HepG2 (cell line): ENCODE results near the gene GPR25. TPM values are rescaled to one million over a fixed set of nuclear protein-coding genes. Genes with fewer than 3 reads are reported as not detected.

Experiments
- ATAC-seq: fragments of 200-7000 bp; cut with Tn5 transposase; 3 replicates; pipeline ENCODE4 v1.9.1; 2020; ENCODE audit warnings: mild to moderate bottlenecking, moderate library complexity
- BruUV-seq: library from RNA; stranded (reverse); fragments of 400-500 nt; replicated peaks from 2 replicates; lab custom pipeline; 2021; lab: Mats Ljungman, UMichigan
- CTCF ChIA-PET: fragments of 300-600 bp; formaldehyde crosslinking; extraction: SDS; loops from one replicate; lab custom pipeline; 2021; ENCODE audit warnings: low total read pairs, inconsistent platforms, low intra/inter-chr PET ratio; lab: Yijun Ruan, JAX
- POLR2A ChIA-PET: fragments of 350-600 bp; sonication (Branson Sonifier 250); formaldehyde crosslinking; loops from one replicate; lab custom pipeline; 2020; ENCODE audit warnings: antibody characterized with exemption, inconsistent platforms; lab: Yijun Ruan, JAX
- DNase-seq: peaks from one replicate; pipeline ENCODE4 v3.0.0-alpha.2; 2015; ENCODE audit warnings: low spot score
- FAIRE-seq: peaks from 3 replicates; lab custom pipeline; 2011; peaks lifted over from hg19 to GRCh38; lab: Jason Lieb, UNC
- H2AFZ ChIP-seq: one replicate; pipeline ENCODE4 v1.6.1; 2011; ENCODE audit warnings: low read length, inconsistent platforms
- H3K27ac ChIP-seq: fragments of 300-600 bp; 3 replicates; pipeline ENCODE4 v1.8.0; 2011; ENCODE audit warnings: mixed run types, mild to moderate bottlenecking, mixed read lengths, low read length, inconsistent platforms; ENCODE audit not compliant: insufficient read depth; ENCODE audit errors: extremely low read length
- H3K27me3 ChIP-seq, 2 experiments: fragments of 200-600 bp in 1 of 2; 2 replicates in 1 of 2; 3 replicates in 1 of 2; pipeline versions ENCODE4 v1.6.0 to v1.8.0; 2011; ENCODE audit warnings: low read length in 2 of 2, mild to moderate bottlenecking in 2 of 2, moderate library complexity in 2 of 2, inconsistent platforms in 1 of 2; ENCODE audit not compliant: insufficient read depth in 2 of 2, control insufficient read depth in 1 of 2
- H3K36me3 ChIP-seq, 2 experiments: fragments of 200-600 bp in 1 of 2; replicated peaks in 1 of 2; 2 replicates in 1 of 2; 3 replicates in 1 of 2; pipeline versions ENCODE4 v1.5.1 to v1.8.0; 2011; ENCODE audit warnings: low read length in 2 of 2, inconsistent platforms in 1 of 2; ENCODE audit not compliant: insufficient read depth in 2 of 2, control insufficient read depth in 1 of 2
- H3K4me1 ChIP-seq: 2 replicates; pipeline ENCODE4 v1.5.1; 2012; ENCODE audit warnings: low read length, inconsistent platforms; ENCODE audit not compliant: insufficient read depth
- H3K4me2 ChIP-seq: 2 replicates; pipeline ENCODE4 v1.6.0; 2011; ENCODE audit warnings: low read depth, low read length, inconsistent platforms
- H3K4me3 ChIP-seq, 3 experiments: fragments of 200-600 bp in 1 of 3; sonication (generic), shearing (Covaris generic) in 1 of 3; replicated peaks in 1 of 3; 2 replicates each; pipeline ENCODE4 v1.5.1; 2011 to 2016; ENCODE audit warnings: low read length in 3 of 3, inconsistent platforms in 2 of 3, low read depth in 2 of 3, mild to moderate bottlenecking in 2 of 3, control low read depth in 1 of 3, mixed read lengths in 1 of 3; ENCODE audit not compliant: insufficient read depth in 1 of 3
- H3K79me2 ChIP-seq: one replicate; pipeline ENCODE4 v1.6.1; 2011; ENCODE audit warnings: low read length, inconsistent platforms; ENCODE audit not compliant: insufficient read depth
- H3K9ac ChIP-seq: 2 replicates; pipeline ENCODE4 v1.6.0; 2011; ENCODE audit warnings: mild to moderate bottlenecking, low read depth, low read length, inconsistent platforms; ENCODE audit not compliant: insufficient read depth
- H3K9me3 ChIP-seq: 2 replicates; pipeline ENCODE4 v1.5.1; 2012; ENCODE audit warnings: mild to moderate bottlenecking, low read length
- H4K20me1 ChIP-seq: 2 replicates; pipeline ENCODE4 v1.6.0; 2011; ENCODE audit warnings: inconsistent platforms, mild to moderate bottlenecking, low read length, moderate library complexity; ENCODE audit not compliant: insufficient read depth
- CBX5 ChIP-seq: sonication (generic); formaldehyde crosslinking; IDR thresholded peaks from 2 replicates; pipeline ENCODE4 v1.4.0; 2020; ENCODE audit warnings: missing genetic modification reagents, borderline replicate concordance
- EED ChIP-seq: sonication (generic); formaldehyde crosslinking; IDR thresholded peaks from 2 replicates; pipeline ENCODE4 v1.5.0; 2020; ENCODE audit warnings: mild to moderate bottlenecking, missing genetic modification reagents
- FOSL1 ChIP-seq: sonication (generic); formaldehyde crosslinking; IDR thresholded peaks from 2 replicates; pipeline ENCODE4 v1.9.0; 2021; ENCODE audit warnings: missing genetic modification reagents, borderline replicate concordance
- KDM2A ChIP-seq: sonication (generic); formaldehyde crosslinking; IDR thresholded peaks from 2 replicates; pipeline ENCODE4 v1.4.0; 2020; ENCODE audit warnings: low read depth, missing genetic modification reagents, borderline replicate concordance
- REPIN1 ChIP-seq: sonication (generic); formaldehyde crosslinking; IDR thresholded peaks from 2 replicates; pipeline ENCODE4 v1.8.0; 2022; ENCODE audit warnings: missing genetic modification reagents, low read depth, mild to moderate bottlenecking, borderline replicate concordance
- SP5 ChIP-seq: IDR thresholded peaks from 2 replicates; pipeline ENCODE4 v1.6.1; 2016; ENCODE audit warnings: low read depth, borderline replicate concordance
- ZBTB42 ChIP-seq: sonication (generic); formaldehyde crosslinking; IDR thresholded peaks from 2 replicates; pipeline ENCODE4 v1.5.0; 2020; ENCODE audit warnings: mild to moderate bottlenecking, missing genetic modification reagents
- ZNF235 ChIP-seq: sonication (generic); formaldehyde crosslinking; IDR thresholded peaks from 2 replicates; pipeline ENCODE4 v1.8.1; 2023; ENCODE audit warnings: mild to moderate bottlenecking, missing genetic modification reagents, borderline replicate concordance
- ZNF33B ChIP-seq: sonication (generic); formaldehyde crosslinking; IDR thresholded peaks from 2 replicates; pipeline ENCODE4 v1.5.1; 2020; ENCODE audit warnings: mild to moderate bottlenecking, missing genetic modification reagents
- ZNF530 ChIP-seq: sonication (generic); formaldehyde crosslinking; IDR thresholded peaks from 2 replicates; pipeline ENCODE4 v1.5.0; 2020; ENCODE audit warnings: low read depth, mild to moderate bottlenecking, missing genetic modification reagents
- ZNF780A ChIP-seq: sonication (generic); formaldehyde crosslinking; IDR thresholded peaks from 2 replicates; pipeline ENCODE4 v1.8.0; 2022; ENCODE audit warnings: mild to moderate bottlenecking, missing genetic modification reagents, moderate library complexity
- ZNF841 ChIP-seq: sonication (generic); formaldehyde crosslinking; IDR thresholded peaks from 2 replicates; pipeline ENCODE4 v1.8.1; 2023; ENCODE audit warnings: missing genetic modification reagents, borderline replicate concordance
- WGBS: methylation state at CpG from one replicate; pipeline ENCODE4 v1.1.6; 2017; ENCODE audit warnings: low lambda C conversion rate; 5-methylcytosine and 5-hydroxymethylcytosine counted together
- in situ Hi-C: cut with HindIII; loops from 2 replicates; pipeline ENCODE4 v1.10.0; 2017; ENCODE audit warnings: low pct_unique_long_range_greater_than_20kb; ENCODE audit not compliant: extremely low pct_ligation_motif_present
- intact Hi-C: fragments of 100-400 bp; cut with micrococcal nuclease; formaldehyde crosslinking; loops from one replicate; pipeline ENCODE4 v1.10.0; 2022; ENCODE audit not compliant: unreplicated experiment
- polyA plus RNA-seq, 8 experiments: library from polyadenylated mRNA; depleted of rRNA in 3 of 8; stranded (reverse) in 7 of 8; unstranded in 1 of 8; fragments of >200 nt; fragmentation: Illumina TruSeq in 4 of 8; extraction: Trizol in 4 of 8; gene quantifications; 2 replicates each; pipeline versions ENCODE4 v1.2.1 to v1.2.3, GENCODE V29; 2011 to 2016; ENCODE audit warnings: low read depth in 4 of 8, missing spikeins in 1 of 8, mixed read lengths in 1 of 8; ENCODE audit not compliant: insufficient read depth in 1 of 8
- total RNA-seq, 5 experiments: library from RNA; depleted of rRNA; stranded (reverse); fragments of >200 nt; fragmentation: Illumina TruSeq; extraction: Trizol; gene quantifications; 2 replicates each; pipeline ENCODE4 v1.2.3, GENCODE V29; 2016; ENCODE audit warnings: low read depth in 1 of 5
- TF ChIP-seq, protein P1 (sequence below): sonication (generic); formaldehyde crosslinking; IDR thresholded peaks from 2 replicates; pipeline ENCODE4 v1.4.0; 2020; ENCODE audit warnings: missing genetic modification reagents
- TF ChIP-seq, protein P2 (sequence below): sonication (generic); formaldehyde crosslinking; IDR thresholded peaks from 2 replicates; pipeline ENCODE4 v1.9.0; 2021; ENCODE audit warnings: missing genetic modification reagents, mild to moderate bottlenecking, borderline replicate concordance
- TF ChIP-seq, protein P3 (sequence below): sonication (generic); formaldehyde crosslinking; IDR thresholded peaks from 2 replicates; pipeline ENCODE4 v1.4.0; 2020; ENCODE audit warnings: mild to moderate bottlenecking, missing genetic modification reagents

Gene GPR25
- total and polyA plus RNA-seq, 2 of the 13 experiments (the other 11 are each of a cell fraction or from before 2014, with no cell fraction given) = not detected

DNA sequence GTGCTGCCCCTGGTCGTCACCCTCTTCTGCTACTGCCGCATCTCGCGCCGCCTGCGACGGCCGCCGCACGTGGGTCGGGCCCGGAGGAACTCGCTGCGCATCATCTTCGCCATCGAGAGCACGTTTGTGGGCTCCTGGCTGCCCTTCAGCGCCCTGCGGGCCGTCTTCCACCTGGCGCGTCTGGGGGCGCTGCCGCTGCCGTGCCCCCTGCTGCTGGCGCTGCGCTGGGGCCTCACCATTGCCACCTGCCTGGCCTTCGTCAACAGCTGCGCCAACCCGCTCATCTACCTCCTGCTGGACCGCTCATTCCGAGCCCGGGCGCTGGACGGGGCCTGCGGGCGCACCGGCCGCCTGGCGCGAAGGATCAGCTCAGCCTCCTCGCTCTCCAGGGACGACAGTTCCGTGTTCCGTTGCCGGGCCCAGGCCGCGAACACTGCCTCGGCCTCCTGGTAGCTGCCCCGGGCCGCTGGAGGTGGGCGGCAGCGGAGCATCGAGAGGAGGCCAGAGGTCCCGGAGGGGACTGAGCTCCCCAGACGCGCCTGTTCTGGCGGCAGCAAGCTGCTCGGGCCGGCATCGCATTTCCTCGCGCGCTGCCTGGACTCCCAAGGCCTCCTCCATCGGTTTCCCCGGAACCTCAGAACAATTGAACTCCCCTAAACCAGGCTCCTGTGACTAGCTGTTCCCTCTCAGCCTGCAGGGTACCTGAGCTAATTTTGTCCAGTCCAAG, 1.1 kb downstream of the GPR25 start:
- Histone ChIP-seq H3K4me2 (no peak overlapping the region), H2AFZ (no peak overlapping the region), H3K36me3 (no peaks in the 10 kb centered on the region), H3K79me2 (no peaks in the 10 kb centered on the region), H3K27ac (no peak overlapping the region), H3K9ac (no peak overlapping the region), H3K9me3 (no peaks in the 10 kb centered on the region), H3K4me3 (no peak overlapping the region), H3K4me1 (peaks cover 9% of the 10 kb centered on the region; the same call in 1 of the 2 replicates), H3K27me3 (peaks cover 1 to 14% of the 10 kb centered on the region in 2 experiments; a peak in 2 of 5 replicates), H4K20me1 (no peaks in the 10 kb centered on the region)
- DNase-seq (no peak), FAIRE-seq (no peak), ATAC-seq (no peak)
- ChIA-PET POLR2A (no interaction called here), CTCF (no interaction called here)
- intact Hi-C loops = no loop called here
- in situ Hi-C loops = no loop called here
- TF ChIP-seq ZNF780A (no peak), SP5 (no peak), EED (CRISPR knock-in tag) (no peak)
- TF ChIP-seq, protein P1, sequence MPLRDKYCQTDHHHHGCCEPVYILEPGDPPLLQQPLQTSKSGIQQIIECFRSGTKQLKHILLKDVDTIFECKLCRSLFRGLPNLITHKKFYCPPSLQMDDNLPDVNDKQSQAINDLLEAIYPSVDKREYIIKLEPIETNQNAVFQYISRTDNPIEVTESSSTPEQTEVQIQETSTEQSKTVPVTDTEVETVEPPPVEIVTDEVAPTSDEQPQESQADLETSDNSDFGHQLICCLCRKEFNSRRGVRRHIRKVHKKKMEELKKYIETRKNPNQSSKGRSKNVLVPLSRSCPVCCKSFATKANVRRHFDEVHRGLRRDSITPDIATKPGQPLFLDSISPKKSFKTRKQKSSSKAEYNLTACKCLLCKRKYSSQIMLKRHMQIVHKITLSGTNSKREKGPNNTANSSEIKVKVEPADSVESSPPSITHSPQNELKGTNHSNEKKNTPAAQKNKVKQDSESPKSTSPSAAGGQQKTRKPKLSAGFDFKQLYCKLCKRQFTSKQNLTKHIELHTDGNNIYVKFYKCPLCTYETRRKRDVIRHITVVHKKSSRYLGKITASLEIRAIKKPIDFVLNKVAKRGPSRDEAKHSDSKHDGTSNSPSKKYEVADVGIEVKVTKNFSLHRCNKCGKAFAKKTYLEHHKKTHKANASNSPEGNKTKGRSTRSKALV (CRISPR knock-in tag) = no peak
- no TSS peak for BruUV-seq
- WGBS = 89% methylated on average over 64 of the region's 66 CpGs

DNA sequence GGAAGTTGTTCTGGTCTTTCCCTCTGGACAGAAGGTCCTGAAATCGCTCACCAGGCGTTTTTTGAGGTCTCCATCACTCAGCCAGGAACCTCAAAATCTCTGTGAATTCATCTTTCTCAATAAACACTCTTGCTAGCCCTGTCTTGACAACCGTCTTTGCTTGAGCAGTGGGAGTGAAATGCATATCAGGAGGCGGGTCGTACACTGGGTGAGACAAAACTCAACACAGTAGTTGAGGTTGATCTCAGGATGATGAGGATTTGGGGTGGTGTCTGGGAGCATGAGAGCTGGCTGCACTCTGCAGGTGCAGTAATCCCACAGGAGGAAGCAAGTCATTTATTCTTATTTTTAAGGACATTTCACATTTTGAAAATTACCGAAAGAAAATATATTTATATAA, 1.9 kb downstream of the GPR25 start:
- BruUV-seq = no TSS peak
- Histone ChIP-seq H3K9ac (no peak overlapping the region), H3K9me3 (no peaks in the 10 kb centered on the region), H4K20me1 (no peaks in the 10 kb centered on the region), H3K79me2 (no peaks in the 10 kb centered on the region), H3K4me1 (peaks cover 6% of the 10 kb centered on the region; the same call in 1 of the 2 replicates), H3K4me2 (no peak overlapping the region), H3K27ac (no peak overlapping the region), H2AFZ (no peak overlapping the region), H3K36me3 (no peaks in the 10 kb centered on the region), H3K27me3 (peaks cover 1 to 11% of the 10 kb centered on the region in 2 experiments; a peak in 2 of 5 replicates), H3K4me3 (no peak overlapping the region)
- intact Hi-C loops = no loop called here
- in situ Hi-C loops = no loop called here
- CTCF ChIA-PET = no interaction called here
- WGBS = 46% methylated on average over 6 of the region's 6 CpGs
- ATAC-seq (no peak), FAIRE-seq (no peak), DNase-seq (no peak)
- POLR2A ChIA-PET = no interaction called here
- TF ChIP-seq ZNF530 (CRISPR knock-in tag) (no peak), FOSL1 (CRISPR knock-in tag) (no peak), ZBTB42 (no peak), ZNF33B (no peak), KDM2A (CRISPR knock-in tag) (no peak), CBX5 (no peak), REPIN1 (CRISPR knock-in tag) (no peak), ZNF841 (CRISPR knock-in tag) (no peak), ZNF235 (CRISPR knock-in tag) (no peak)
- TF ChIP-seq, protein P2, sequence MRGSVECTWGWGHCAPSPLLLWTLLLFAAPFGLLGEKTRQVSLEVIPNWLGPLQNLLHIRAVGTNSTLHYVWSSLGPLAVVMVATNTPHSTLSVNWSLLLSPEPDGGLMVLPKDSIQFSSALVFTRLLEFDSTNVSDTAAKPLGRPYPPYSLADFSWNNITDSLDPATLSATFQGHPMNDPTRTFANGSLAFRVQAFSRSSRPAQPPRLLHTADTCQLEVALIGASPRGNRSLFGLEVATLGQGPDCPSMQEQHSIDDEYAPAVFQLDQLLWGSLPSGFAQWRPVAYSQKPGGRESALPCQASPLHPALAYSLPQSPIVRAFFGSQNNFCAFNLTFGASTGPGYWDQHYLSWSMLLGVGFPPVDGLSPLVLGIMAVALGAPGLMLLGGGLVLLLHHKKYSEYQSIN (CRISPR knock-in tag) = no peak
- TF ChIP-seq, protein P3, sequence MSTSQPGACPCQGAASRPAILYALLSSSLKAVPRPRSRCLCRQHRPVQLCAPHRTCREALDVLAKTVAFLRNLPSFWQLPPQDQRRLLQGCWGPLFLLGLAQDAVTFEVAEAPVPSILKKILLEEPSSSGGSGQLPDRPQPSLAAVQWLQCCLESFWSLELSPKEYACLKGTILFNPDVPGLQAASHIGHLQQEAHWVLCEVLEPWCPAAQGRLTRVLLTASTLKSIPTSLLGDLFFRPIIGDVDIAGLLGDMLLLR (CRISPR knock-in tag) = no peak
